ENCODE measurements around the gene IST1.
A peak's percentile ranks its signal among the peaks of the same experiment; 100 is the strongest.

The IST1 gene

DNA sequence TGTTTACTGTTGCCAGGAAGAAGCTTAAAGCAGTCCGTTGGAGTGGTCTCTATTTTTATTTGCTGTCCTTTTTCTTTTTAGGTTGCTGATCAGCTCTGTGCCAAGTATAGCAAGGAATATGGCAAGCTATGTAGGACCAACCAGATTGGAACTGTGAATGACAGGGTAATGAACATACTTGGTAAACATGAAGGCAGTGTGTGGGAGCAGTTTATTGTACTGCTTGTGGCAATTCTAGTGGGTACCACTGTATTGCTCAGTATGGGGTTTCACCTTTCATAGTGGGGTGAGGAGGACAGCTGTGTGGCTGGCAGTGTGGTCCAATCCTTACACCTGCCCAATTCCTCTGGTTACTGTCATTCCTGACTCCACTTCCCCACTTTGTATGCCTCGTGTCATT is 25.3 kb downstream of the IST1 start:
- no peak for DNase-seq

GRCh38 chr16:71923941-71924690 is 28.8 kb downstream of the IST1 start:
- DNase-seq = no peak

GRCh38 chr16:71924710-71925109 is 29.4 kb downstream of the IST1 start:
- DNase-seq = no peak

DNA sequence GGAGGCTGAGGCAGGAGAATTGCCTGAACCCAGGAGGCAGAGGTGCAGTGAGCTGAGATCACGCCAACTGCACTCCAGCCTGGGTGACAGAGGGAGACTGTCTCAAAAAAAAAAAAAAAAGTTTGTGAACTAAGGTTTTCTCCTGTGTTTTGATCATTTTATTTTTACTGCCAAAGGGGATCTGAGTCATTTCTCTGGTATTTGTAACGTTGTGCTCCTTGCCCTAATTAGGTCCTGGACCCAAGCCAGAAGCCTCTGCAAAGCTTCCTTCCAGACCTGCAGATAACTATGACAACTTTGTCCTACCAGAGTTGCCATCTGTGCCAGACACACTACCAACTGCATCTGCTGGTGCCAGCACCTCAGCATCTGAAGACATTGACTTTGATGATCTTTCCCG is 32.1 kb downstream of the IST1 start:
- DNase-seq = no peak

GRCh38 chr16:71927787-71928186 is 32.5 kb downstream of the IST1 start:
- no peak for DNase-seq

- DNase-seq = no peak
These were observed 33.7 kb downstream of the IST1 start for GRCh38 chr16:71929048-71929447.

- DNase-seq = no peak
These were observed 34.8 kb downstream of the IST1 start for GRCh38 chr16:71930013-71930563.

GRCh38 chr16:71931001-71931400 is 35.7 kb downstream of the IST1 start:
- DNase-seq = no peak

DNA sequence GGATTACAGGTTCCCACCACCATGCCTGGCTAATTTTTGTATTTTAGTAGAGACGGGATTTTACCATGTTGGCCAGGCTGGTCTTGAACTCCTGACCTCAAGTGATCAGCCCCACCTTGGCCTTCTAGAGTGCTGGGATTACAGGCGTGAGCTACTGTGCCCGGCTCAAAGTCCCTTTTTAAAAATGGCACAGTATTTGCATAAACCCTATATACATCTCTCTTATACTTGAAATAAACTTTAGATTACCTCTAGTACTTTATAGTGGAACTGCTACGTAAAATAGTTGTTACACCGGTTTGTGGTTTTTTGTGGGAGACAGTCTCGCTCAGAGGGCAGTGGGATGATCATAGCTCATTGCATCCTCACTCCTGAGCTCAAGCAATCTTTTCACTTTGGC is 36.3 kb downstream of the IST1 start:
- no peak for DNase-seq

GRCh38 chr16:71933017-71933416 is 37.7 kb downstream of the IST1 start:
- no peak for DNase-seq

DNA sequence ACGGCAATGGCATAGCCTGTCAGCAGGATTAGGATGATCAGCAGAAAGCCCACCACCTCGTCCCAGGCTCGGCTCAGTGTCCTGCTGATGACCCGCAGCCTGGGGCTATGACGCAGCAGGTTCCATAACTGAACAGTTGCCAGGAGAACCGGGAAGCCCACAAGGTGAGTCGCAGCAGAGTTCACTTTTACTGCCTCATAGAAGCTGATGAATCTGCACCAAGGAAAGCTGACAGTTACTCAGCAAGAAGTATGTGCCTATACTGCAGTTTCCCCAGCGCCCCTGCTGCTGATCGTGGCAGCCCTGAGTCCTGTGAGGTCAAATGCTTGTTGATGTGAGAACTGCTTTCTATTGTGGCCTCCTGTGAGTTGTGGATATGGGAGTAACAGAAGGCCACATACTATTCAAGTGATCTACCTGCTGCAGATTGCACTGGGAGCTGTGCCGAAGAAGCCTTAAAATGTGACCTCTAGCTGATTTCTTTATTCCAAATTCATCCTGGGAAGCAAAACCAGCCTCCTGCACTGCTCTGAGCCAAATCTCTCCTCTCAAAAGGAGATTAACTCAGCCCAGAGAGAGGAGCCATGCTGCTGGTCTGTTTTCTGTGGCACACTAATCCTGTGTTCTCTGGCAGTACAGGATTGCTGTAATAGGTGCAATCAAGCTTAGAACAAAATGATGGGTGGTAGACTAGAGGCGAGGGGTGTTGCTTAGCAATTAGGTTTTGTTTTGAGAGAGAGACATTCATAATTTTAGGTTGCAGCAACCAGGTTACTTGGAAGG is 38.8 kb downstream of the IST1 start:
- no peak for DNase-seq

- DNase-seq = no peak
These were observed 42.7 kb downstream of the IST1 start for GRCh38 chr16:71937868-71938510.

DNA sequence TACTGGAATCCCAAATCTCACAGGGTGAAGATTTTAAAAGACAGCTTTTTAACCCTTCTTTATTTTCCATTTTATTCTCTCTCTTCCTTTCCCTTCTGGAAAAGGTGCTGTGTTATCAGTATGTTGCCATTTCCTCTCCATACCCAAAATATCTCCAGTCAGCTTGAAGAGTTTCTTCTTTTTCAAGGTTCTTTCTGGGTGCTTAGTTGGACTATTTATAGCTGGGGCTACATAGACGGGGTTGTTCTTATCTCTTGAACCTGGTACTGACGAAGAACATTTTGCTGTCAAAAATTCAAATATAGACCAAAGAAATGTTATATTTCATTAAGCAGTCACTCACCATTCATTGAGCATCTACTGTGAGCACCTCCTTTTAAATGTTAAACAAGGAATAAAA is 48.6 kb downstream of the IST1 start:
- DNase-seq = no peak

- no peak for DNase-seq
These were observed 50.3 kb downstream of the IST1 start for GRCh38 chr16:71945616-71946015.

DNA sequence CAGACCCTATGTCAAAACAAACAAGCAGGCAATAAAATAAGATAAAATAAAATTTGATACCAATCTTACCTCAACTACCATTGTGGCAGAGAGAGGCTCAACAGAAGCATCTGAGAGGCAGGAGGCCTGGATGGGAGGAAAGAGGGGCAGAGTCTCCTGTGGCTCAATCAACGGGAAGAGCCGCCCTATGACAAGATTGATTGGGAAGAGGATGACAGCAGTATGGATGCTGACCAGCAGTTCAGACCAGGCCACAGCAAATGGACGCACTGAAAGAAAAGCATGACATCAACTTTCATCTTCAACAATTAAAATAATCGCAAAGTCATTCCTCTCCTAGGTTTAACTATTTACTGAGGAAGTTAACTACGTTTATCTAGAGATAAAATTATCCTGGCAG is 57.5 kb downstream of the IST1 start:
- no peak for DNase-seq

- DNase-seq = no peak
These were observed 58.8 kb downstream of the IST1 start for GRCh38 chr16:71954180-71954579.

- no peak for DNase-seq
These were observed 59.4 kb downstream of the IST1 start for GRCh38 chr16:71954699-71955195.

GRCh38 chr16:71956486-71956885 is 61.2 kb downstream of the IST1 start:
- no peak for DNase-seq

DNA sequence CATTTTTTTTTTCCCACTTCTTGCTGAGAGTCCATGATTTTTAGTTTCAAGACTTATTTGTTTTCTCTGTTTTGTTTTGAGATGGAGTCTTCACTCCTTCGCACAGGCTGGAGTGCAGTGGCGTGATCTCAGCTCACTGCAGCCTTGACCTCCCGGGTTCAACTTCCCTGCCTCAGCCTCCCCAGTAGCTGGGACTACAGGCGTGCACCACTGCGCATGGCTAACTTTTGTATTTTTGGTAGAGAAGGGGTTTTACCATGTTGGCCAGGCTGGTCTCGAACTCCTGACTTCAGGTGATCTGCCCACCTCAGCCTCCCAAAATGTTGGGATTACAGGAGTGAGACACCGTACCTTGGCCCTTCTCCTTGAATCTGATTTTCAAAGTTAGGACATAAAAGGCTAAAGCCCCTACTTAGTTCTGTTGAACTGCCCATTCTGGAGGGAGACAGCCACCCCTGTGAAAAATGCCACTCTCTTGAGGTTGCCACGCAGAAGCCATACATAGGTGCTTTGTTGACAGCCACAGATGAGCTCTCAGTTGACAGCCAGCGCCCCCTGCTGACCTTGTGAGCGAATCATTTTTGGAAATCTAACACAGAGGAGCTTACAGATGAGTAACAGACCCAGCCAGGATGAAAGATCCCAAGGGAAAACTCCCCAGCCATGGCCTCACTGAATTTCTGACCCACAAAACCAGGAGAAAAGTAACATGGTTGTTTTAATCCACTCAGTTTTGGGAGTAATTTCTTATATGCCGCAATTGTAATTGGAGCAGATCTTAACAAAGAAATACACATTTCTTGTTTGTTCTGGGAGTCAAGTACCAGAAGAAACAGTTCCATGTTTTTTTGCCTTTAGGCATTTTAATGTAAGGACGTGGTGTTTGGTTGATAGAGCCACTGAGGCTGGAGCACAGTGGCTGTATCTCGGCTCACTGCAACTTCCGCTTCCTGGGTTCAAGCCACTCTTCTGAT is 66.0 kb downstream of the IST1 start:
- peak; percentile 67 for DNase-seq

DNA sequence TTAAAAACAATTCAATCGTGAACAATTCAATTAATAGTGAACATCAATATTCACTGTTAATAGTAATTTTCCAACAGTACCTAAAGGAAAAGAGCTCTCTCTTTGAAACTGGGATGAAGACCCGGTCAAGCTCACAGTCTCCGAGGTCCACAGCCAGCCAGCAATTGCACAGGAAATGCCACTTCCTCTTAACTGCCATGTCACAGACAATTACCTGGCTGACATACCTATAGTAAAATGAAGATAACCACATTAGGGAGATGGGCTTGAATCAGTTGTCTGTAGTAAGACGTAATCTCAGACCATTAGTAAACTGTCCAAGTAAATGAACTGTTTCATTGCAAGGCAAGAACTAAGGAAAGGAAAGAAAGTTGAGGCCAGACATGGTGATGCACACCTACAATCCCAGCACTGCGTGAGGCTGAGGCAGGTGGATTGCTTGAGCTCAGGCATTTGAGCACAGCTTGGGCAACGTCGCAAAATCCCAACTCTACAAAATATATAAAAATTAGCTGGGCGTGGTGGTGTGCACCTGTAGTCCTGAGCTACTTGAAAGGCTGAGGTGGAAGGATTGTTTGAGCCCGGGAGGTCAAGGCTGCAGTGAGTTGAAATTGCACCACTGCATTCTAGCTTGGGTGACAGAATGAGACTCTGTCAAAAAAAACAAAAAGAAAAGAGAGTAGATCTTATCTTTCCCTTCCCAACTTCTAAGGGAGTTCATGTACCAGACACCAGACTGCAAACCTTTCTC is 68.0 kb downstream of the IST1 start:
- no peak for DNase-seq

- DNase-seq = no peak
These were observed 69.9 kb downstream of the IST1 start for GRCh38 chr16:71965223-71965622.
